ENCODE data around the gene STK4. TPM values are rescaled to one million over a fixed set of nuclear protein-coding genes. Genes with fewer than 3 reads are reported as not detected.
"Not testable (repeated sequence)": the region's sequence is repeated elsewhere in the genome, so short reads cannot be mapped to it uniquely, and the experiment has no call there.

The STK4 gene
- total RNA-seq, 4 donors from 2014 or later: 26.9 to 33.5 (median 28.8) TPM

- Histone ChIP-seq H3K27me3 (no peaks in the 10 kb centered on the region), H3K27ac (no peak overlapping the region), H3K9me3 (no peaks in the 10 kb centered on the region), H3K4me3 (no peak overlapping the region), H3K4me1 (peaks cover 0 to 11% (median 0%) of the 10 kb centered on the region in 3 donors), H3K36me3 (peaks cover 8 to 26% of the 10 kb centered on the region in 2 donors)
- no peak for TF ChIP-seq CTCF (IDR thresholded peaks at IDR 0.05)
- no peak for TF ChIP-seq POLR2AphosphoS5 (IDR thresholded peaks at IDR 0.05)
- no peak for TF ChIP-seq POLR2A (IDR thresholded peaks at IDR 0.05)
- TF ChIP-seq EP300 (IDR thresholded peaks at IDR 0.05): no peak
- ATAC-seq: no peak
These were observed 51.5 kb downstream of the STK4 start for GRCh38 chr20:45017857-45018256.

GRCh38 chr20:45019027-45019761 lies 52.9 kb downstream of the STK4 start:
- Histone ChIP-seq H3K27me3 (no peaks in the 10 kb centered on the region), H3K27ac (no peak overlapping the region), H3K4me3 (no peak overlapping the region), H3K4me1 (peaks cover 0 to 11% (median 0%) of the 10 kb centered on the region in 3 donors), H3K36me3 (peaks cover 8 to 39% of the 10 kb centered on the region in 2 donors), H3K9me3 (no peaks in the 10 kb centered on the region)
- WGBS, 2 donors (ENCODE audit: low coverage in 1 of 2): 85 to 89% methylated on average over 3 to 4 of the region's 4 CpGs
- ATAC-seq: no peak
- no peak for TF ChIP-seq EP300 (IDR thresholded peaks at IDR 0.05)
- TF ChIP-seq CTCF (IDR thresholded peaks at IDR 0.05): no peak
- TF ChIP-seq POLR2AphosphoS5 (IDR thresholded peaks at IDR 0.05): no peak
- no peak for TF ChIP-seq POLR2A (IDR thresholded peaks at IDR 0.05)

GRCh38 chr20:45019762-45020123 lies 53.4 kb downstream of the STK4 start:
- Histone ChIP-seq H3K9me3 (no peaks in the 10 kb centered on the region), H3K4me3 (no peak overlapping the region), H3K36me3 (peaks cover 8 to 41% of the 10 kb centered on the region in 2 donors), H3K27ac (no peak overlapping the region), H3K27me3 (no peaks in the 10 kb centered on the region), H3K4me1 (peaks cover 0 to 11% (median 0%) of the 10 kb centered on the region in 3 donors)
- TF ChIP-seq POLR2AphosphoS5 (IDR thresholded peaks at IDR 0.05) (no peak), CTCF (IDR thresholded peaks at IDR 0.05) (no peak), POLR2A (IDR thresholded peaks at IDR 0.05) (no peak), EP300 (IDR thresholded peaks at IDR 0.05) (no peak)
- ATAC-seq: no peak
- 58 to 86% methylated on average over 1 of the region's 1 CpG for WGBS, 2 donors (ENCODE audit: low coverage in 1 of 2)

GRCh38 chr20:45020236-45020886 lies 54.0 kb downstream of the STK4 start:
- H3K27ac ChIP-seq: no peak overlapping the region
- whole genome bisulfite sequencing, 2 donors (ENCODE audit: low coverage in 1 of 2): 78 to 93% methylated on average over 3 of the region's 3 CpGs
- H3K9me3 ChIP-seq: no peaks in the 10 kb centered on the region
- H3K4me1 ChIP-seq: peaks cover 0 to 9% (median 0%) of the 10 kb centered on the region in 3 donors
- peaks cover 8 to 48% of the 10 kb centered on the region in 2 donors for H3K36me3 ChIP-seq
- TF ChIP-seq POLR2A (IDR thresholded peaks at IDR 0.05) (no peak), POLR2AphosphoS5 (IDR thresholded peaks at IDR 0.05) (no peak), EP300 (IDR thresholded peaks at IDR 0.05) (no peak), CTCF (IDR thresholded peaks at IDR 0.05) (no peak)
- H3K27me3 ChIP-seq: no peaks in the 10 kb centered on the region
- no peak for ATAC-seq
- H3K4me3 ChIP-seq: no peak overlapping the region

- ATAC-seq: no peak
- no peaks in the 10 kb centered on the region for H3K27me3 ChIP-seq
- H3K27ac ChIP-seq: no peak overlapping the region
- H3K9me3 ChIP-seq: no peaks in the 10 kb centered on the region
- peaks cover 8 to 60% of the 10 kb centered on the region in 2 donors for H3K36me3 ChIP-seq
- H3K4me1 ChIP-seq: no peaks in the 10 kb centered on the region
- TF ChIP-seq EP300 (IDR thresholded peaks at IDR 0.05) (no peak), POLR2A (IDR thresholded peaks at IDR 0.05) (no peak), POLR2AphosphoS5 (IDR thresholded peaks at IDR 0.05) (no peak), CTCF (IDR thresholded peaks at IDR 0.05) (no peak)
- no peak overlapping the region for H3K4me3 ChIP-seq
- 53 to 70% methylated on average over 2 of the region's 2 CpGs for WGBS, 2 donors (ENCODE audit: low coverage in 1 of 2)
These were observed 55.3 kb downstream of the STK4 start for GRCh38 chr20:45021631-45022030.

GRCh38 chr20:45023140-45023539 lies 56.8 kb downstream of the STK4 start:
- not testable (repeated sequence) for H3K9me3 ChIP-seq, H3K4me3 ChIP-seq, H3K27ac ChIP-seq, H3K27me3 ChIP-seq, H3K4me1 ChIP-seq, ATAC-seq
- peaks cover 3 to 65% of the 10 kb centered on the region in 2 donors for H3K36me3 ChIP-seq
- 76 to 90% methylated on average over 2 of the region's 2 CpGs for WGBS, 2 donors (ENCODE audit: low coverage in 1 of 2)

Measured in gastroesophageal sphincter (tissue), 4 donors.